HCT116 (cell line): ENCODE results near the gene TAF1B.

Source experiments
- EZH2 ChIP-seq: fragments of 200-600 bp; sonication (generic); IDR thresholded peaks from 2 replicates; pipeline ENCODE4 v1.6.1; 2017; ENCODE audit warnings: antibody characterized with exemption, mixed run types
- EZH2phosphoT487 ChIP-seq: fragments of 200-600 bp; IDR thresholded peaks from 2 replicates; pipeline ENCODE4 v1.6.1; 2018; ENCODE audit warnings: antibody characterized with exemption, borderline replicate concordance
- POLR2A ChIP-seq: IDR thresholded peaks from 2 replicates; pipeline ENCODE4 v1.7.0; 2011; ENCODE audit warnings: borderline replicate concordance; ENCODE audit not compliant: insufficient read depth, insufficient read length; ENCODE audit errors: extremely low read depth
- POLR2AphosphoS5 ChIP-seq: IDR thresholded peaks from 2 replicates; pipeline ENCODE4 v1.6.1; 2011; ENCODE audit warnings: mild to moderate bottlenecking, low read depth, low read length, moderate library complexity
- SP1 ChIP-seq: IDR thresholded peaks from 2 replicates; pipeline ENCODE4 v1.6.1; 2012; ENCODE audit warnings: low read depth
- YY1 ChIP-seq: IDR thresholded peaks from 2 replicates; pipeline ENCODE4 v1.6.1; 2011; ENCODE audit warnings: low read length, low read depth, moderate library complexity, mild to moderate bottlenecking; ENCODE audit not compliant: insufficient replicate concordance; ENCODE audit errors: extremely low read depth
- ZFX ChIP-seq: fragments of 450-650 bp; IDR thresholded peaks from 2 replicates; pipeline ENCODE4 v1.6.1; 2017
- ZNF274 ChIP-seq: fragments of 200-500 bp; sonication (Bioruptor generic); IDR thresholded peaks from 2 replicates; pipeline ENCODE4 v1.6.1; 2014; ENCODE audit warnings: mild to moderate bottlenecking, low read depth, low read length, inconsistent platforms
- TF ChIP-seq, protein P1 (sequence below): IDR thresholded peaks from 2 replicates; pipeline ENCODE4 v1.6.1; 2012; ENCODE audit warnings: low read depth
- TF ChIP-seq, protein P2 (sequence below), 3 experiments: fragments of 200-600 bp in 1 of 3; sonication (generic) in 1 of 3; IDR thresholded peaks in 2 of 3; conservative IDR thresholded peaks in 1 of 3; 2 replicates each; pipeline ENCODE4 v1.5.1; 2012 to 2017; ENCODE audit warnings: low read depth in 2 of 3, low read length in 2 of 3, antibody characterized with exemption in 1 of 3, borderline replicate concordance in 1 of 3, control low read depth in 1 of 3, mild to moderate bottlenecking in 1 of 3, mixed read lengths in 1 of 3, mixed run types in 1 of 3, moderate library complexity in 1 of 3; ENCODE audit not compliant: insufficient read depth in 1 of 3
- TF ChIP-seq, protein P3 (sequence below): IDR thresholded peaks from 2 replicates; pipeline ENCODE4 v1.6.1; 2012

DNA sequence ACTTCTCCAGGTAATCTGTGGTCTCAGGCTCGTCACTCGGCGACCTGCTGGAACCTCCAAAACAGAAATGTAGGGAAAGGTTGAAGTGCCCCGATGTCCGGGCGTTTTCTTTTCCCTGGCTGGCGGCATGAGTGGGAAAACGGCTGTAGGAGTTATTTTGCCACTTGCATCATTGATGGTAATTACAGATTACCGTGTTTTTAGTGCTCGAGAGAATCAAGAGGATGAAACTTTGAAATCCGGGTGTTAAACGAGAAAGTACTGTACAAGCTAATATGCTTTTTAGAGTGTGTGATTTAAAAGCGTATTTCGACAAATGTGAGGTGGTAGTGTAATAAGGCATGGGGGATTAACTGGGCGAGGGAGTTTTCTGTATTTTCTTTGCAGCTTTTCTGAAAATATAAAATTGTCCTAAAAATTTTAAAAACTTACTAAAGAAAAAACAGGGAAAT is 109.0 kb downstream of the TAF1B start:
- TF ChIP-seq, protein P1, sequence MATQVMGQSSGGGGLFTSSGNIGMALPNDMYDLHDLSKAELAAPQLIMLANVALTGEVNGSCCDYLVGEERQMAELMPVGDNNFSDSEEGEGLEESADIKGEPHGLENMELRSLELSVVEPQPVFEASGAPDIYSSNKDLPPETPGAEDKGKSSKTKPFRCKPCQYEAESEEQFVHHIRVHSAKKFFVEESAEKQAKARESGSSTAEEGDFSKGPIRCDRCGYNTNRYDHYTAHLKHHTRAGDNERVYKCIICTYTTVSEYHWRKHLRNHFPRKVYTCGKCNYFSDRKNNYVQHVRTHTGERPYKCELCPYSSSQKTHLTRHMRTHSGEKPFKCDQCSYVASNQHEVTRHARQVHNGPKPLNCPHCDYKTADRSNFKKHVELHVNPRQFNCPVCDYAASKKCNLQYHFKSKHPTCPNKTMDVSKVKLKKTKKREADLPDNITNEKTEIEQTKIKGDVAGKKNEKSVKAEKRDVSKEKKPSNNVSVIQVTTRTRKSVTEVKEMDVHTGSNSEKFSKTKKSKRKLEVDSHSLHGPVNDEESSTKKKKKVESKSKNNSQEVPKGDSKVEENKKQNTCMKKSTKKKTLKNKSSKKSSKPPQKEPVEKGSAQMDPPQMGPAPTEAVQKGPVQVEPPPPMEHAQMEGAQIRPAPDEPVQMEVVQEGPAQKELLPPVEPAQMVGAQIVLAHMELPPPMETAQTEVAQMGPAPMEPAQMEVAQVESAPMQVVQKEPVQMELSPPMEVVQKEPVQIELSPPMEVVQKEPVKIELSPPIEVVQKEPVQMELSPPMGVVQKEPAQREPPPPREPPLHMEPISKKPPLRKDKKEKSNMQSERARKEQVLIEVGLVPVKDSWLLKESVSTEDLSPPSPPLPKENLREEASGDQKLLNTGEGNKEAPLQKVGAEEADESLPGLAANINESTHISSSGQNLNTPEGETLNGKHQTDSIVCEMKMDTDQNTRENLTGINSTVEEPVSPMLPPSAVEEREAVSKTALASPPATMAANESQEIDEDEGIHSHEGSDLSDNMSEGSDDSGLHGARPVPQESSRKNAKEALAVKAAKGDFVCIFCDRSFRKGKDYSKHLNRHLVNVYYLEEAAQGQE, result no peak
- TF ChIP-seq, protein P2, sequence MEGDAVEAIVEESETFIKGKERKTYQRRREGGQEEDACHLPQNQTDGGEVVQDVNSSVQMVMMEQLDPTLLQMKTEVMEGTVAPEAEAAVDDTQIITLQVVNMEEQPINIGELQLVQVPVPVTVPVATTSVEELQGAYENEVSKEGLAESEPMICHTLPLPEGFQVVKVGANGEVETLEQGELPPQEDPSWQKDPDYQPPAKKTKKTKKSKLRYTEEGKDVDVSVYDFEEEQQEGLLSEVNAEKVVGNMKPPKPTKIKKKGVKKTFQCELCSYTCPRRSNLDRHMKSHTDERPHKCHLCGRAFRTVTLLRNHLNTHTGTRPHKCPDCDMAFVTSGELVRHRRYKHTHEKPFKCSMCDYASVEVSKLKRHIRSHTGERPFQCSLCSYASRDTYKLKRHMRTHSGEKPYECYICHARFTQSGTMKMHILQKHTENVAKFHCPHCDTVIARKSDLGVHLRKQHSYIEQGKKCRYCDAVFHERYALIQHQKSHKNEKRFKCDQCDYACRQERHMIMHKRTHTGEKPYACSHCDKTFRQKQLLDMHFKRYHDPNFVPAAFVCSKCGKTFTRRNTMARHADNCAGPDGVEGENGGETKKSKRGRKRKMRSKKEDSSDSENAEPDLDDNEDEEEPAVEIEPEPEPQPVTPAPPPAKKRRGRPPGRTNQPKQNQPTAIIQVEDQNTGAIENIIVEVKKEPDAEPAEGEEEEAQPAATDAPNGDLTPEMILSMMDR (IDR thresholded peaks at IDR 0.05 in 2 of 3, conservative IDR thresholded peaks at IDR 0.05 in 1 of 3; ENCODE audit: borderline replicate concordance in 1 of 3, insufficient read depth in 1 of 3, low read depth in 2 of 3, low read length in 2 of 3), result no peak
- no peak for TF ChIP-seq POLR2A
- no peak for TF ChIP-seq POLR2AphosphoS5
- TF ChIP-seq ZFX, result no peak
- no peak for TF ChIP-seq EZH2phosphoT487
- TF ChIP-seq SP1, result no peak
- TF ChIP-seq YY1, result no peak
- TF ChIP-seq, protein P3, sequence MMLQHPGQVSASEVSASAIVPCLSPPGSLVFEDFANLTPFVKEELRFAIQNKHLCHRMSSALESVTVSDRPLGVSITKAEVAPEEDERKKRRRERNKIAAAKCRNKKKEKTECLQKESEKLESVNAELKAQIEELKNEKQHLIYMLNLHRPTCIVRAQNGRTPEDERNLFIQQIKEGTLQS, result no peak
- TF ChIP-seq EZH2, result no peak
- TF ChIP-seq ZNF274, result no peak
